GM21367 (cell line): ENCODE data around the gene NAPA.

ENCODE experiments used
- ATAC-seq: cut with Tn5 transposase; IDR thresholded peaks from one replicate; pipeline ENCODE4 v1.9.1; 2021; ENCODE audit not compliant: unreplicated experiment

NAPA gene

DNA sequence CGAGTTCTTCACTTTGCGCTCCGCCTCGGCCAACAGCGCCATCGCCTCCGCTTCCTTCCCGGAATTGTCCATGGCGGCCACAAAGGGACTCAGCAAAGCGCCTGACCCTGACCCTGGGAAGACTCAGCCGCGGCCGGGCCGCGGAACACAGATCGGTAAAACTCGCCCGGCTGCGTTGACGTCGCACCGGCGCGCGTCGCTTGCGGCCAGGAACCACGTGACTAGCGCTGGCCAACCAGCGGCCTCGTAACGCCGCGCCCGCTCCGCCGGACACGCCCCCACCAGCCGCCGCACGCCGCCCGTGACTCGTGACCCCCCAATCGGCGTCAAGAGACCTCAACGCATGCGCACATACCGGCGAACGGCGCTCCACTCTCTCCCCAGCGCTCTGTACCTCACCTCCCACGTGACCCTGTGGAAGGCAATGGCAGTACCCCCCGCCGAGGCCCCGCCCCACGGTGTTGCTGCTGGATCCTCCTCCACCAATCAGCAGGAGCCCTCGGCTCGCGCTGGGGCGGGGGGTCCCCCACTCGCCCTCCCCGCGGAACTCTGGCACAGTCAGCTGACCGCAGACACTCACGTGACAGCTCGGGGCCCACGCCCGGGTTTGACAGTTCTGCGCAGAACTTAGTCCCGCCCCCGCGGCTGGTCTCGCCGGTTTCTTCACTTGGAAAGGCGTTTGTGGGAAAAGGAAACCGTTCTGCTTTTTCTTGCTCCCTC lies at the start of gene NAPA:
NAPA (minus strand) TSS at position 195 of the 720 bp plus-strand sequence; CDS start at position 72, 123 bp downstream.
- peak; percentile 63 for ATAC-seq

DNA sequence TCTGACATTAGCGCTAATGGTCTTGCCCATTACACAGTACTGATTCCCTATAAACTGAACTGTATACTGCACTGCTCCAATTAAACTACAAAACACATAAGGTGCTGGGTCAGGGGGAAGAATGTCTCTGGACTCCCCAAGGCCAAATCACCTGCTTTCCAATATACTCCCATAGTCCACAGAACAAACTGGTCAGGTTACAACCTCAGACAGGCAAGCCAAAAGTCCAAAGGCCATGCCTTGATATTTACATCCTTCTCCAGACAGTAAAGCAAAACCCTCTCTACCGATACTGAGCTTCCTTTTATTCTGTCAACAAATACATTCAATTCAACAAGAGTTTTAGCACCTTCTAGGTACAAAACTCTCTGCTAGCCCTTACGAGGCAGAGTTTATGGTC lies 49.2 kb upstream of the NAPA start:
- ATAC-seq, result no peak

DNA sequence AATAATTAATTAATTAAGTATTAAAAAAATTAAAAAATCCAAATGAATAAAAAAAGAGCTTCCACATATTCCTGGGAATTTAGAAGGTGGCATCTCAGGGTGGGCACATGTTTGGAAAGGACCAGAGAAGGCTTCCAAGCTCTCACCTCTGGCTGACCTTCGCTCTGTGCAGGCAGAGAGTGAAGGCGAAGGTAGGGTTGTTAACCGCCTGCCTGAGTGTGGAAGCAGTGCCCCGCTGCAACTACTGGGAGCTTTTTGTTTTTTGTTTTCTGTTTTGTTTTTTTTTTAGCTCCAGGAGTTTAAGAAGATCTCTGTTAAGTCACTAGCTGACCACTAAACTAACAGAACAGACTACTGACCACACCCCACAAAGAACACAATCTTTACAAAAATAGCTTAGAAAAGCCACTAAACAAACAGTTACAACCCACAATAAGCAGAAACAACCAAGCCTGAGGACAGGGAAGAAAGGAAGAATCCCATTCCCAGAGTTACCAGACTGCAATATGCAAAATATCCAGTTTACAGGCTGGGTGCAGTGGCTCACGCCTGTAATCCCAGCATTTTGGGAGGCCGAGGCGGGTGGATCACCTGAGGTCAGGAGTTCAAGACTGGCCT lies 46.7 kb upstream of the NAPA start:
- no peak for ATAC-seq

DNA sequence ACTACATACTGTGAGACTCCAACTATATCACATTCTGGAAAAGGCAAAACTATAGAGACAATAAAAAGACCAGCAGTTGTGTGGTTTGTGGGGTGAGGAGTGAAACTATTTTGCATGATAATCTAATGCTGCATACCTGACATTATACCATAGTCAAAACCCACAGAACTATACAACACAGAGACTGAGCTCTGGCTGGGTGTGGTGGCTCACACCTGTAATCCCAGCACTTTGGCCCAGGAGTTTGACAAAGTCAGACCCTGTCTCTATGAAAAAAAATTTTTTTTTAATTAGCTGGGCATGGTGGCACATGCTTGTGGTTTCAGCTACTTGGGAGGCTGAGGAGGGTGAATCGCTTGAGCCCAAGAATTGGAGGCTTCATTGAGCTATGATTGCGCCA lies 46.1 kb upstream of the NAPA start:
- ATAC-seq, result no peak

DNA sequence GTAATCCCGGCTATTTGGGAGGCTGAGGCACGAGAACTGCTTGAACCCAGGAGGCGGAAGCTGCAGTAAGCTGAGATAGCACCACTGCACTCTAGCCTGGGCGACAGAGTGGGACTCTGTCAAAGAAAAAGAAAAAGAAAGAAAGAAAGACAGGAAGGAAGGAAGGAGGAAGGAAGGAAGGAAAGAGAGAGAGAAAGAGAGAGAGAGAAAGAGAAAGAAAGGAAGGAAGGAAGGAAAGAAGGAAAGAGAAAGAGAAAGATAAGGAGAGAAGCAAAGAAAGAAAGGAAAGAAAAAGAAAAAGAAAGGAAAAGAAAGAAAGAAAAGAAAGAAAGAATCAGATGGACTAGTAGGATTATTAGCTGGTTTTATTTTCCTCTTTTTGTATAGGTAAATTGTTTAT lies 35.3 kb upstream of the NAPA start:
- no peak for ATAC-seq

DNA sequence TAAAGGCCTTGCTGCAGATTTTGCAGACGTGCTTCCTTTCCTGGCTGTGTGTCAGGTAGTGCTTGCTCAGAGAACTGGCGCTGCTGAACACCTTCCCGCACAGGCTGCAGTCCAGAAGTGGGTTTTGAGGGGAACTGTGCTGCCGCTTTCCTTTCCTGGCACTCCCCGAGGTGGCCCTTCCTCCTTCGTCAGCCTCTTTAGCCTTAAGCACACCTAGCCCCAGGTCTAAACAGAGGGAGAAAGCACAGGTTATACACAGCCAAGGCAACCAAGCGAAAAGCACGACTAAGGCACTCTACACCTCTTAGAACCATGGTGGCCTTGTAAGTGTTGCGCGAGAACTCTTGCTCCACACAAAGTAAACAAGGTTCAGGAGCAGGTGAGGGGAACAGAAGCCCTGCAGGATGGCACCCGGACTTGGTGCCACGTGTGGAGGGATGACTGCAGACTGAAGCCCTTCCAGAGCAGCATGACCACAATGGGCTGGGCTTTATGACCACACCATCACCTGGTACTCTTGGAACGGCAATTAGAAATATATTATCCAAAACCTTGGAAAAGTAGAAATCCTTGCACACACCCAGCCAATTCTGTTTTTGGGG lies 34.5 kb upstream of the NAPA start:
- no peak for ATAC-seq

DNA sequence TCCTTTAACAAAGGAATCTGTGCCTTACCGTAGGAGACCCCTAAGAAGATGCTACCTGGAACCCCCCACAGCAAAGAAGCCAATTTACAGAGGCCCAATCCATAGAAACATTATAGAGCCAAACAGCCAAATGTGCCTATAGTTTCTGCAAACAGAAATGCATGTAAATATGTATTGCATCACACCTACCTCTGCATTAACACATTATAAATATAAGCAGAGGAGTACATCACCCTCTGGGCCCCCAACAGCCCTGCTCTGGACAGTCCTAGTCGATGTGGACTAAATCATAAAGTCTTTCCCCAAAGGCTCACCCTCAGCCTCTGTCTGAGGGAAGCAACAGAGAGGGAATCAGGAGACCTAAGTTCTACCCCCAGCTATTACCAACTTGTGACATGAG lies 32.3 kb upstream of the NAPA start:
- no peak for ATAC-seq

DNA sequence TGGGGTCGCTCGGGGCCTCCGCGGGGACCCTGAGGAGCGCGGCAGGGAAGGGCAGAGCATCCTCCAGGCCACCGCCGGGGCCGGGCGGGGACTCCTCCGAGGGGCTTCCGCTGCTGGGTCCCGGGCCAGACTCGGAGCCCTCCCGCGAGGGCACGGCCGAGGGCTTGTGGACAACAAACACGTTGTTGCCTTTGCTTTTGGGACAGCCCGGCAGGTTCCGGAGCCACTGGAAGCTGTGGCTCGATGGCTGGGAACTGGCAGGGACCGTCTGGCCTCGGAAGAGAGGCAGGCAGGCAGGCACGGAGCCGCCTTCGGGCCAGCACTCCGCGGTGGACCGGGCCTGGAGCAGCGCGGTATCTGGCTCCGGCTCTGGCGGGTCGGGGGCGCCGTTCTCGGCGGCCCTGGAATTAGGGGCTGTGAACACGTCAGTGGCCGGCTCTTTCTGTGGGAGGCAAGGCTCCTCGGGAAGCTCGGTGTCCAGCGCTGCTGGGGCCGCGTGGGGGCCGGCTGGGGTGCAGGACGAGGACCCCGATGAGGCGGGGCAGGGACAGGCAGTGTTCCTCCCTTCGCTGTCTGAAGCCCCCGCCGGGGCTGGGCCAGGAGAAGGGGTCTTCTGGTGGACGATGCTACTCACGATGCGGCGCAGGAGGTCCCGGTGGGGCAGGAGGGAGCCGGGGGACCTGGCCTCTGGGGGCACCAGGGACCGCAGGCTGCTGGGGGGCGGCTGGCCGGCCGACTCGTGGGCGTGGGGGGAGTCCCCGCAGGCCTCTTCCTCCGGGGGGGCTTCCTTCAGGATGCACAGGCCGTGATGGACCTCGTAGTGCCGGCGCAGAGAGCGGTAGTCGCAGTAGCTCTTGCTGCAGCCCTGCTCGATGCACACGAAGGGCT lies 30.4 kb upstream of the NAPA start:
- no peak for ATAC-seq

DNA sequence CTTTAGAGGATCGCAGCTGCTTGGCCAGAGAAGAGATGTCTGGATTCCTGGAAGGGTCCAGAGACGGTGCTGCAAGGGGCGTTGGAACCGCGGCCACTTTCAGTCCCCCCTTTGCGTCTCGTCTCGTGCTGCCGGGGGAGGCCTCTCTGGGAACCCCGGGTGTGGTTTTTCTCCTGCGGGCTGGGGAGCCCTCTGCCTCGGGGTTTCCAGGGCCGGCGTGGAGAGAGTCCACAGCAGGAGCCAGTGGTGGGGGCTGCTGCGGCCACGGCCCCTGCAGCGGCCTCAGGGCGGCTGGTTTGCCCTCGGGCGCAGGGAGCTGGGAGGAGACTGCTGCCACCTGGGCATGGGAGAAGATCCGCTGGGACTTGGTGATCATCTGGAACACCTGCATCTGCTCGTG lies 29.6 kb upstream of the NAPA start:
- ATAC-seq, result no peak

DNA sequence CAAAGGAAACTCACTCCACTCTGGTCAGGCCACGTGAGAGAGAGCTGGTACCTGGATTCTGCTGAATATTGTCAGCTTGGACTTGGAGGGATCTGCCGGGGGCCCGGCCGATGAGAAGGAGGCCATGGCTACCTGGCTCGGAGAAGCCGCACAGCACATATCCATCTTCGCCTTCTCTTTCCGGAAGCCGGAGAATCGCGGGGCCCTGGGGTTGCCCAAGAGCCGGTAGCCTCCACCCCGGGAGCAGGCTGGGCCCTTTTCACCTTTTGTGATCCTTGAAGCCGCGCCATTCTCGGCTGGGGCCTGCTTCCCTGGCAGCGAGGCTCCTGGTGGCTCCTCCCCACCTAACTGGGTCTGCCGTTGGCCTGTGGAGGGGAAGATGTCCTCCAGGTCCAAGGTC lies 29.2 kb upstream of the NAPA start:
- no peak for ATAC-seq

DNA sequence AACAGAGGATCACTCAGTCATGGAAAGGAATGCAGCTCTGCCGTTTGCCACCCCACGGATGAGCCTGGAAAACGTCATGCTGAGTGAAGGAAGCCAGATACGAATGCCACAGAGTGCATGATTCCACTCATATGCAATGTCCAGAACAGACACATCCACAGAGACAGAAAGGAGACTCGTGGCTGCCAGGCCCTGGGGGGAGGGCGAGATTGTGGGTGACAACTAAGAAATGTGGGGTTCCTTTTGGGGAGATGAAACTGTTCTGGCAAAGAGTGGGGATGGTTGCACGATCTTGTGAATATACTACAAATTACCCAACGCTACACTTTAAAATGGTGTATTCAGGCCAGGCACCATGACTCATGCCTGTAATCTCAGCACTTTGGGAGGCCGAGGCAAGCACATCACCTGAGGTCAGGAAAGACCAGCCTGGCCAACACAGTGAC lies 27.2 kb upstream of the NAPA start:
- no peak for ATAC-seq

DNA sequence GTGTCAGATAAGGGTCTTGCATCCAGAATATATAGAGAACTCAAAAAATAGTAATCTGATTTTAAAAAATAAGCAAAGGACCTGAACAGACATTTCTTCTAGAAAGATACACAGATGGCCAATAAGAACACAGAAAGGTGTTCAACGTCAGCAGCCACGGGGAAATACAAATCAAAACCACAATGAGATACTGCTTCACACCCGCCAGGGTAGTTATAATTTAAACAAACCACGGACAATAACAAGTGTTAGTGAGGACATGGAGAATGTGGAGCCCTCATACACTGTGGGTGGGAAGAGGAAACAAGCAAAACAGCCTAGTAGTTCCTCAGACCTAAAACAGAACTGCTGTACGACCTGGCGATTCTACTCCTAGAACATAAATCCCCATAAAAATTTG lies 26.7 kb upstream of the NAPA start:
- ATAC-seq, result no peak

DNA sequence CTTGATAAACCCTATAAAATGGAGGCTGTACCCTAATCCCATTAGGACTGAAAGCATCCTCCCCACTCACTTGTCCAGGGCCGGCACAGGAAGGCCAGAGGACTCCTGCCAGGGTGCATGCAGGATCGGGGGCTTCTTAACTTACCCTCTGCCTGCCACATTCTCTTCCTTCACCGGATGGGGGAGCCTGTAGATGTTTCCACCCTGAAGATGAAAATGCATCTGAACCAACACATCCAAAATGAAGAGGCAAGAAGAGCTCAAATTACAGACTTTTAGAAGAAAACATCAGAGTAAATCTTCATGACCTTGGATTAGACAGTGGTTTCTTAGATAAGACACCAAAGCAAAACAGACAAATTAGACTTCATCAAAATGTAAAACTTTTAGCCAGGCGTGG lies 25.9 kb upstream of the NAPA start:
- ATAC-seq, result no peak

DNA sequence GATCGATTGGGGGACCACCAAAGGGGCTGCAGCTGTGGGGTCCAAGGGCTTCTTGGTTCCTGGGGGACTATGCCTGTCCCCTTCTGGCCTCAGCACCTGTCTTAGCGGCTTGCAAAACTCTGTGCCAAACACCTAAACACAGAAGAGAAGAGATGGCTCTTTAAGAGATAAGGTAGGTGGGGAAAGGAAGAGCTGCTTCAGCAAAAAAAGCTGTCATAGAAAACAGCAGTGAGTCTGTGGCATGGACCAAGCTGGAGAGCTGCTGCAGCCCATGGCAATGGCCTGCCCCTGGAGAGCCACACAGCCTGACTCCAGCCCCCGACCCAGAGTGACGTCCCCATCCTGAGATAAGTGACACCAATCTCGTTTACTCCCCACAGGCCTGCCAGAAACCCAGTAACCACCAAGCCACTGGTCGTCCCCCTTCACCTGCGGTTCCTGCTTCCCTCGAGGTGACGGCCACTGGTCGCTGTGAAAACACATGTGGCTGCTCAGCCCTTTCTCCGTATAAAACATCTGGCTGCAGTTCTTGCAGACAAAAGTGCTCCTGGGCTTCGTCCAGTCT lies 25.0 kb upstream of the NAPA start:
- no peak for ATAC-seq

DNA sequence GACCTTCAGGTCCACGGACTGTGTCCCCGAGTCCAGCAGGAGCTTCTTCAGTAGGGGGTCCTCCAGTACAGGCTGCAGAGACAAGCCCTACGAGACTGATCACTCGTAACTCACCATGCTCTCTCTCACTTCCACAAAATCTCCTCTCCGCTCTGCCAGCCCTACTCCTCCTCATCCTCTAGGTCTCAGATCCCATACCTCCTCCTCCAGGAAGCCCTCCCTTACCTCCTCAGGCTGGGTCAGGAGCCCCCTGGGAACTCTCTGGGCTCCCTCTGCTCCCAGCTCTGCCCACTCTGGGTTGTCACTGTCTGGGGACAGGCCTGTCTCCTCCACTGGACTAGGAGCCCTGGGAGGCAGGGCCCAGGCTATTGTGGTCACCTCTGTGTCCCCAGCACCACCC lies 23.9 kb upstream of the NAPA start:
- ATAC-seq, result no peak

DNA sequence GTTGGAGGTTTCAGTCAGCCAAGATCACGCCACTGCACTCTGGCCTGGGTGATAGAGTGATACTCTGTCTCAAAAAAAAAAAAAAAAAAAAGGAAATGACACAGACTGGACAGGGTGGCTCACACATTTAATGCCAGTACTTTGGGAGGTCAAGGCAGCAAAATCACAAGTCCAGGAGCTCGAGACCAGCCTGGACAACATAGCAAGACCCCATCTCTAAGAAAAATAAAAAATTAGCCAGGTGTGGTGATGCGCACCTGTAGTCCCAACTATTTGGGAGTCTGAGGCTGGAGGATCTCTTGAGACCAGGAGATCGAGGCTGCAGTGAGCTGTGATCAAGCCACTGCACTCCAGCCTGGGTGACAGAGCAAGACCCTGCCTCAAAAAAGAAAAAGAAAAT lies 22.6 kb upstream of the NAPA start:
- no peak for ATAC-seq

DNA sequence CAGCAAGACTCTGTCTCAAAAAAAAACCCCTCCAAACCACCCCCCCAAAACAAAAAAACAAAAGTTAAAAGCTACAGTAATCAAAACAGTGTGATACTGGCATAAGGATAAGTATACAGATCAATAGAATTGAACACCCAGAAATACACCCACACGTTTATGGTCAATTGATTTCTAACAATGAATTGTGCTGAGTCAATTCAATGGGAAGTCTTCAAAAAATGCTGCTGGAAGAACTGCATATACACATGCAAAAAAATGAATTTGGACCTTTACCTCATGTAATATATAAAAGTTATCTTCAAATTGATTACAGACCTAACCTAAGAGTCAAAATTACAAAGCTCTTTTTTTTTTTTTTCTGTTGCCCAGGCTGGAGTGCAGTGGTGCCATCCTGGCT lies 19.8 kb upstream of the NAPA start:
- ATAC-seq, result no peak

DNA sequence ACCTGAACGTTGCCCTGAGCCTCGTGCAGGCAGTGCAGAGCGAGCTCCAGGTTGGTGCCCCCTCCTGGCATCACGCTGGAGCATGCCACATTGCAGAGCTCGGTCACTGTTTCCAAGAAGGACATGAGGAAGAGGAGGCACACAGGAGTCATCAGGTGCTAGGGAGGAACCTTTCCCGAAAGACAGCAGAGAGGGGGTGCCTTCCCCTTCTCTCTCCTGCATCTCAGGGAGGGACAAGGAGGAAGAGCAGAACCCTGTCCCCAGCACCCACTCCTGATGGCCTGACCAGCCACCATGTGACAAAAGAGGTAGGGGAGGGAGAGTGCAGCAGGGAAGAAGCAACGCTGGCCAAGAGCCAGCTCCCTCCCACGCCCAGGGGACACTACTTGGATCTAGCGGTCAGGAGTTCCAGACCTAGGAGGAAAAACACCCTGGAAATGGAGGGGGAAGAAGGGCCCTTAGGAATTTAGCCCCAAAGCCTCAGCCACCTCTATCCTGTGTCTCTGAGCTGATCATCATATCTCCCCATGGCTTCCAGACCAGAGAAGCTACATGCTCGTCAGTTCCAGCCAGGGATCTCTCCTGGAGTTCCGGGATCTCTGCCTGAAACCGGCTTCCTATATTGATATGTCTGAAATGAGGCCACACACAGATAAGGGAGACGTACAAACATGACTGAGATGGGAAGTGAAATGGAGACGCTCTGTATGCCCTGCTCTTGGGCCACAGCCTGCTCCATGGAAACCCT lies 17.0 kb upstream of the NAPA start:
- ATAC-seq, result no peak

DNA sequence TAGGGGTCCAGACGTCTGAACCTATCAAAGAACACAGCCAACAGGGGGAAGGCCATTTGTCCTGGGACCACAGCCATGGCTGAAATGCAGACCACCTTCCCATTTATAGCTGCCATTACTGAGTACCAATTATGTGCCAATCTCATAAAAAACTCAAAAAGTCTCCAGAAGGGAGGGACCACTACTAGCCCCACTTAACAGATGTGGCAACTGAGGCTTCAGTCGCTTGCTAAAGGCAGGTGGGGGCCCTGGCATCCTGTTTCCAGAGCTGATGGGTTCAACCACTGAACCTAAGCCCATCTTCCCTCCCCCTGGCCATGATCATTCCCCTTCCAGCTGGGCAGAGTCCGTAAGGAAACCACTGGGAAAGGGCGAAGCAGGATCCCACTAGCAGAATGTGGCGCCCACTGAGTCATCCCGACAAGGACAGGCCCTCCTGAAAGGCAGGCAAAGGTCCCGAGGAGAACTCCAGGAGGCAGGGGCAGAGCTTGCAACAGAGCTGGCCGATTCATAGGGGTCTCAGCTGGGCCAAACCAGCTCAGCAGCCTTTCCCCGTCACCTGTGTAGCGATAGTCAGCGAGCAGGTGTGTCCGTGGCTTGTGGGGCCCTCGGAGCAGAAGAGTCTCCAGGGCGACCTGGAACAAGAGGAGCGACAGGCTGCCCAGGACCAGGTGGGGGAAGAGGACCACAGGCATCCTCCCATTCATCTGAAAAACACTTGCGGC lies 14.3 kb upstream of the NAPA start:
- no peak for ATAC-seq

DNA sequence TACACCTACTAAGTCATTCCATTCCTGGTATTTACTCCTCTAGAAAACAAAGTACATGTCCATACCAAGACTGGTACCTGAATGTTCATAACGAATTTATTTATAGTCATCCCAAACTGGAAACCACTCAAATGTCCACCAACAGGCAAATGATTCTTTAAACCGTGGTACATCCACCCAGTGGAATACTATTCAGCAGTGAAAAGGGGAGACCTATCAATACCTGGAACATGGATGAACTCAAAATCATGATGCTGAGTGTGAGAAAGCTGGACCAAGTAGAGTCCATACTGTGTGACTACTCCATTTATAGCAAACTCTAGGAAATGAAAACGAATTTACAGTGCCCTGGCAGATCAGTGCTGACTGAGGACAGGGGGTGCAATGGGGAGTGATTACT lies 11.9 kb upstream of the NAPA start:
- no peak for ATAC-seq
